PFSK-1 (cell line): ENCODE data around the gene YPEL4.

ENCODE experiments used
- FOXP2 ChIP-seq: optimal IDR thresholded peaks from 2 replicates; pipeline ENCODE3; 2011; ENCODE audit warnings: borderline replicate concordance, control low read depth, inconsistent platforms; ENCODE audit not compliant: insufficient read depth; ENCODE audit errors: extremely low read length, extremely low read depth
- POLR2AphosphoS5 ChIP-seq: IDR thresholded peaks from 2 replicates; pipeline ENCODE4 v1.6.1; 2012; ENCODE audit warnings: low read depth, mild to moderate bottlenecking, control low read depth, low read length, moderate library complexity
- REST ChIP-seq, 2 experiments: IDR thresholded peaks; 2 replicates each; pipeline versions ENCODE4 v1.6.1 to v1.8.0; 2011 to 2012; ENCODE audit warnings: low read depth in 2 of 2, low read length in 2 of 2, control low read depth in 1 of 2, inconsistent platforms in 1 of 2, mild to moderate bottlenecking in 1 of 2, moderate library complexity in 1 of 2; ENCODE audit not compliant: insufficient read depth in 1 of 2
- SIN3A ChIP-seq: IDR thresholded peaks from 2 replicates; pipeline ENCODE4 v1.6.1; 2012; ENCODE audit warnings: mild to moderate bottlenecking, low read length, moderate library complexity, borderline replicate concordance; ENCODE audit not compliant: insufficient read depth
- TAF1 ChIP-seq: IDR thresholded peaks from 2 replicates; pipeline ENCODE4 v1.6.1; 2012; ENCODE audit warnings: low read length, control low read depth, borderline replicate concordance; ENCODE audit not compliant: insufficient read depth

Gene YPEL4

GRCh38 chr11:57679396-57679795, 29.7 kb upstream of the YPEL4 start:
- TF ChIP-seq SIN3A: no peak
- no peak for TF ChIP-seq POLR2AphosphoS5
- TF ChIP-seq TAF1: no peak
- no peak for TF ChIP-seq FOXP2
- no peak for TF ChIP-seq REST (IDR thresholded peaks at IDR 0.05; ENCODE audit: insufficient read depth in 1 of 2, low read depth in 2 of 2, low read length in 2 of 2)

GRCh38 chr11:57675176-57675941, 25.6 kb upstream of the YPEL4 start:
- no peak for TF ChIP-seq POLR2AphosphoS5
- TF ChIP-seq FOXP2: no peak
- TF ChIP-seq SIN3A: no peak
- TF ChIP-seq TAF1: no peak
- no peak for TF ChIP-seq REST (IDR thresholded peaks at IDR 0.05; ENCODE audit: insufficient read depth in 1 of 2, low read depth in 2 of 2, low read length in 2 of 2)

GRCh38 chr11:57674251-57674650, 24.5 kb upstream of the YPEL4 start:
- TF ChIP-seq POLR2AphosphoS5 (no peak), FOXP2 (no peak), REST (IDR thresholded peaks at IDR 0.05; ENCODE audit: insufficient read depth in 1 of 2, low read depth in 2 of 2, low read length in 2 of 2) (no peak), SIN3A (no peak), TAF1 (no peak)

GRCh38 chr11:57668434-57668782, 18.7 kb upstream of the YPEL4 start:
- TF ChIP-seq POLR2AphosphoS5 (no peak; the same call in 1 of the 2 replicates), REST (IDR thresholded peaks at IDR 0.05; ENCODE audit: insufficient read depth in 1 of 2, low read depth in 2 of 2, low read length in 2 of 2) (no peak), SIN3A (no peak), FOXP2 (no peak), TAF1 (no peak)

- TF ChIP-seq SIN3A (0 out of 2 replicates have a peak, but pooled peaks have one; percentile 66), REST (IDR thresholded peaks at IDR 0.05; ENCODE audit: insufficient read depth in 1 of 2, low read depth in 2 of 2, low read length in 2 of 2) (0 out of 4 replicates have a peak, but pooled peaks of 1 of the 2 experiments have one; percentile 42), POLR2AphosphoS5 (peak; percentile 81), TAF1 (peak; percentile 88), FOXP2 (peak; percentile 64)
Observed at GRCh38 chr11:57667736-57668433, 18.2 kb upstream of the YPEL4 start, which contains the start of gene ZDHHC5. Gene ZDHHC5 (plus strand): TSS chr11:57668114. CDS start chr11:57673091, 4,977 bp downstream.
